ENCODE measurements around the gene SLC38A10.

SLC38A10 gene

GRCh38 chr17:81200201-81200600 is 94.9 kb downstream of the SLC38A10 start:
- DNase-seq = no peak

DNA sequence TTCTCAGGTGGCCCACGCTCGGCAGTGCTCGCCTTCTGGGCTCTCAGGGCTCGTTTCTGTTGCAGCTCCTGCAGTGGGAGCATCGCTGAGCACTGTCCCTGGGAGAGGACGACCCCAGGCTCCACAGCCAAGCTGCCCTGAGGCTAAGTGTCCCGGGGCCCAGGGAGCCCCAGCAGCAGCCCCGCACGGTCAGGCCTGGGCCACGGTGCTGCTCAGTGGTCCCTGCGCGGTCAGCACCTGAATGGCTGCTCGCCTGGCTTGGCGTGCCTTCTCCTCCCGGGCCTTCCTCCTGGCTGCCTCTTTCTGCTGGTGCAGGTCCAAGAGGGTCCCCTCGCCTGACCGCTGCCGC is 95.7 kb downstream of the SLC38A10 start:
- no peak for DNase-seq

GRCh38 chr17:81198826-81199481 is 96.2 kb downstream of the SLC38A10 start:
- DNase-seq = no peak

- no peak for DNase-seq
Measured at GRCh38 chr17:81197831-81198490, 97.1 kb downstream of the SLC38A10 start.

DNA sequence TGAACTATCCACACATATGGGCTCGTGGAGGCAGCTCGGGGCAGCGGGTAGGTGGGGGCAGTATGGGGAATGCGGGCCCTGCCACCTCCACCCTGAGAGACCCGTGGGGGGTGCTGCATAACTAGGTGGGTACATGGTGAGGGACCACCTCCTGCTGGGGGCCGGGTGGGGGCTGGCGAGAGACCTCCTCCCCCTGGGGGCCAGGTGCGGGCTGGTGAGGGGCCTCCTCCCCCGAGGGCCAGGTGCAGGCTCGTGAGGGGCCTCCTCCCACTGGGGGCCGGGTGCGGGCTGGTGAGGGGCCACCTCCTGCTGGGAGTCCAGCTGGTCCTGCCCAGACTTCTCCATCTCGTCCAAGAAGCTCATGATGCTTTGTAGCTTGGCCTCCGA is 97.7 kb downstream of the SLC38A10 start:
- no peak for DNase-seq

DNA sequence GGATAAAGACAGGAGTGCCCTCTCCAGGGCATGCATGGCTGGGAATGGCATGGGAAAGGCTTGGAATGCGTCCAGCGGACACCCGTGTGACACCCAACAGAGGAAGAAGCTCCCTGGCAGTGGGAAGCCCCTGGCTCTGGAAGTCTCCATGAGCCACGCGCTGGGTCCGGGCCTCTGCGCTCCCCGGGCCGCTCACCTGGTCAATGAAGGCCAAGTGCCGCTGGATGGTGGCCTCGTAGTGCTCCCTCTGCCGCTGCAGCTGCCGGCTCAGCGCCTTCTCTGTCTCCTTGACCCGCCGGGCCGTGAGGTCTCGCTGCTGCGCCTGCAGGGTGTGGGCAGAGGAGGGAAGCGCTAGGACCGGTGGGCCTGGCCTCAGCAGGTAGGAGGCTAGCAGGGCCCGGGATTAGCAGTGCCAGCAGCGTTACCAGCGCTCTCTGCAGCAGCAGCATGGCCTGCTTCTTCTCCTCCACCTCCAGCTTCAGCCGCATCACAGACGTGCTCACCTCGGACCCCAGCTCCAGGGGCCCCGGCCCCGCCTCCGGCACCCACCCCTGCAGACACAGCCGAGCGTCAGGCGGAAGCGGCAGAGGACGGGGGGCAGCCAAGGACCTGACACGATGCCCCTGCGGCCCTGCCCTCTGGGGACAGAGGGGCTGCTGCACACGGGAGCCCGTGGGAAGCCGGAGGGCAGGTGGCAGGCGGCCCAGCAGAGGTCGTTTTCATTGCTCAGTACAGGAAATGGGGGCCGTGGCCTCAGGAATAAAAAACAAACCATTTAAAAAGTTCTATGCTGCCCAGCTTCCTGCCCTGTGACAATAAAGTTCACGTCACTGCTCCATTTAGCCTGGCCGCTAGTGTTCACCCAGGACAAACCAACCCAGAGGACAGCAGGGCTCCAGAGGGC is 98.3 kb downstream of the SLC38A10 start:
- no peak for DNase-seq

DNA sequence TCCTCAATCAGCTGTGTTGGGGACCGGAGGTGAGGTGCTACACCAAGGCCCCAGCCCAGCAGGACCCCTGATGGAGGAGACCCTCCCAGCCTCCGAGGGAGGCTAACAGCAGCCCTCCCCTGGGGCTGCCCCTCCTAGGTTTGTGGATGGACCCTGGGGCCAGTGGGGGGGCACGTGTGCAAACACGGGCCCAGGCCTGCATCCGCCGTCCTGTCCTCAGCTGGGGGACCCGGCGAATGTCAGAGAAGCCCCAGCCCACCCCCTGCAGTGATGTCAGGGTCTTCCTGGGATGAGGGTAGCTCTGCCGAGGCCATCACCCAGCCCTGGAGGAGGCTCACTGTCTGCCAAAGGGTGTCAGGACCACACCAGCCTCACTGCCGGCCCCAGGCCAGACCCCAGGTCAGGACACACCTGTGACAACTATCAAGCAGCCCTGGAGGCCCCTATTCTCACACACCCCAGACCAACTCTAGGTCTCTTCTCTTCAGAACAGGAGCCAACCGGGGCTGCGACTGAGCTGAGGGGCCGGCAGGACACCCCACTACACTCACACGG is 99.1 kb downstream of the SLC38A10 start:
- DNase-seq = no peak
